ENCODE measurements around the gene CRMP1. TPM values are rescaled to one million over a fixed set of nuclear protein-coding genes. Genes with fewer than 3 reads are reported as not detected.

CRMP1 gene
- total and polyA plus RNA-seq, 7 donors = under 0.01 to 6.4 (median 4.2) TPM; not detected in 1

DNA sequence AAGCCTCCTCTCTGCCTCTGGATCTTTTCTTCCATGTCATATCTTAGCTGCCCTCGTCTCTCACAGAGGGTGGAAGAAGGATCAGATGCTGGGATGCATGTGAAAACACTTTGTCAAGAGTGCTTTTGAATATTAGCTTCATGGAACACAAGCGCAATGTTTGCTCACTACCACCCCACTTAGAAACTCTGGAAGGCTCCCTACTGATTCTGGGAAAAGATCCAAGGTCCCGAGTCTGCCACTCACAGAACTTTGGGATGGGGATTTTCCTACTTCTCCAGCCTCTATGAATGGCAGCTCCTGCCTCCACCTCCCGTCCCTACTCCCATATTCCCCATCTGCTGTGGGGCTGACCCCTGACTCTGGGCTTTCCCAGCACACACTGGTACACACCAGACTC is 40.2 kb upstream of the CRMP1 start:
- no peaks in the 10 kb centered on the region for H3K9me3 ChIP-seq
- no peak overlapping the region for H3K27ac ChIP-seq
- no peak for DNase-seq
- peaks cover 0 to 36% (median 4%) of the 10 kb centered on the region in 3 donors for H3K27me3 ChIP-seq
- no peaks in the 10 kb centered on the region for H3K36me3 ChIP-seq
- no peak overlapping the region for H3K4me3 ChIP-seq
- intact Hi-C loops (cut with DNase I) = no loop called here
- H3K4me1 ChIP-seq = no peaks in the 10 kb centered on the region
- TF ChIP-seq EP300 (IDR thresholded peaks at IDR 0.05) (no peak), POLR2A (IDR thresholded peaks at IDR 0.05) (no peak), POLR2AphosphoS5 (IDR thresholded peaks at IDR 0.05) (no peak)
- TF ChIP-seq, protein P1, sequence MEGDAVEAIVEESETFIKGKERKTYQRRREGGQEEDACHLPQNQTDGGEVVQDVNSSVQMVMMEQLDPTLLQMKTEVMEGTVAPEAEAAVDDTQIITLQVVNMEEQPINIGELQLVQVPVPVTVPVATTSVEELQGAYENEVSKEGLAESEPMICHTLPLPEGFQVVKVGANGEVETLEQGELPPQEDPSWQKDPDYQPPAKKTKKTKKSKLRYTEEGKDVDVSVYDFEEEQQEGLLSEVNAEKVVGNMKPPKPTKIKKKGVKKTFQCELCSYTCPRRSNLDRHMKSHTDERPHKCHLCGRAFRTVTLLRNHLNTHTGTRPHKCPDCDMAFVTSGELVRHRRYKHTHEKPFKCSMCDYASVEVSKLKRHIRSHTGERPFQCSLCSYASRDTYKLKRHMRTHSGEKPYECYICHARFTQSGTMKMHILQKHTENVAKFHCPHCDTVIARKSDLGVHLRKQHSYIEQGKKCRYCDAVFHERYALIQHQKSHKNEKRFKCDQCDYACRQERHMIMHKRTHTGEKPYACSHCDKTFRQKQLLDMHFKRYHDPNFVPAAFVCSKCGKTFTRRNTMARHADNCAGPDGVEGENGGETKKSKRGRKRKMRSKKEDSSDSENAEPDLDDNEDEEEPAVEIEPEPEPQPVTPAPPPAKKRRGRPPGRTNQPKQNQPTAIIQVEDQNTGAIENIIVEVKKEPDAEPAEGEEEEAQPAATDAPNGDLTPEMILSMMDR (IDR thresholded peaks at IDR 0.05) = no peak
- 44 to 63% methylated on average over 4 of the region's 4 CpGs for WGBS, 2 donors

DNA sequence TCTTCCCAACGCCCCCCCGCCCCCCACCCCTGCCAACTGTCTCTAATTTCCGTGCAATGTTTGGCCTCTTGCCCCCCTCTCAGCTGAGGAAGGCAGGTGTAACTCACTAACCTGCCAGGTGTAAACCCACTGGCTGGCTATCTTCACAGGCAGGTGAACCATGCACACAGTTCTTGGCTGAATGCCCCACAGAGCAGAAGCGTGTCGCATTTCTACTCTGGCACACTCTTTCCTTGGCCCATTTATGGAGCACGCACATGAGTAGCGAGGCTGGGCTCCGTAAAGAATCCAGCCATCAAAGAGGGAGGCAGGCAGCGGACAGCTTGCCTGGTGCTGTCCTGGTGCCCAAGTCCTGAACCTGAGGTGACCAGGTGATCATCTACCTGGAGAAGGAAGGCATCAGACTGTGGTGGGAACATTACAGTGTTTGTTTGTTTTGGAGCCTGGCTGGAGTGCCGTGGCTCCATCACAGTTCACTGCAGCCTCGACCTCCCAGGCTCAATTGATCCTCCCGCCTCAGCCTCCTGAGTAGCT is 39.2 kb upstream of the CRMP1 start:
- H3K9me3 ChIP-seq = no peaks in the 10 kb centered on the region
- no peak overlapping the region for H3K4me3 ChIP-seq
- H3K27ac ChIP-seq = no peak overlapping the region
- intact Hi-C loops (cut with DNase I) = no loop called here
- no peaks in the 10 kb centered on the region for H3K4me1 ChIP-seq
- DNase-seq = no peak
- H3K36me3 ChIP-seq = no peaks in the 10 kb centered on the region
- TF ChIP-seq, protein P1 (IDR thresholded peaks at IDR 0.05) = no peak
- TF ChIP-seq POLR2A (IDR thresholded peaks at IDR 0.05) (no peak), POLR2AphosphoS5 (IDR thresholded peaks at IDR 0.05) (no peak), EP300 (IDR thresholded peaks at IDR 0.05) (no peak)
- H3K27me3 ChIP-seq = peaks cover 0 to 39% (median 4%) of the 10 kb centered on the region in 3 donors
- WGBS, 2 donors = 54 to 68% methylated on average over 12 of the region's 12 CpGs

DNA sequence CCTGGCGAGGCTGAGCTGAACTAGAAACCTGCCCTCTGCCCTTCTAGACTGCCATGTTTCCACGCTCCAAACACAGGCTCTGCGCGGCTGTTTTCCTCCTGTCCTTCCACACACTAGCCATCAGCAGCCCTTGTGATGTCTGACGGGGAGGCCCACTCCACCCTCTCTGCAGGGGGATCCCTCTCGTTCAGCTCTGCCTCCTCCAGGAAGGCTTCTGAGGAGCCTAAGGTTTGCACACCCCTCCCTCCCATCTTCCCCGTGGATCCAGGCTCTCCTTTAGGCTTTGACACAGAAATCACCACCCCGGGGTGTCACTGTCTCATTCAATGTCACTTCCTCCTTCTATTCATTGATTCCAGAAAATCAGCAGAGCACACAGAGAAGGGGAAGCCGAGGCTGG is 38.6 kb upstream of the CRMP1 start:
- no peaks in the 10 kb centered on the region for H3K9me3 ChIP-seq
- no peaks in the 10 kb centered on the region for H3K36me3 ChIP-seq
- 36 to 54% methylated on average over 9 of the region's 9 CpGs for WGBS, 2 donors
- TF ChIP-seq, protein P1 (IDR thresholded peaks at IDR 0.05) = no peak
- TF ChIP-seq POLR2A (IDR thresholded peaks at IDR 0.05) = no peak
- intact Hi-C loops (cut with DNase I) = no loop called here
- no peak for DNase-seq
- H3K27me3 ChIP-seq = peaks cover 0 to 41% (median 4%) of the 10 kb centered on the region in 3 donors
- H3K4me1 ChIP-seq = no peaks in the 10 kb centered on the region
- H3K4me3 ChIP-seq = no peak overlapping the region
- H3K27ac ChIP-seq = no peak overlapping the region

DNA sequence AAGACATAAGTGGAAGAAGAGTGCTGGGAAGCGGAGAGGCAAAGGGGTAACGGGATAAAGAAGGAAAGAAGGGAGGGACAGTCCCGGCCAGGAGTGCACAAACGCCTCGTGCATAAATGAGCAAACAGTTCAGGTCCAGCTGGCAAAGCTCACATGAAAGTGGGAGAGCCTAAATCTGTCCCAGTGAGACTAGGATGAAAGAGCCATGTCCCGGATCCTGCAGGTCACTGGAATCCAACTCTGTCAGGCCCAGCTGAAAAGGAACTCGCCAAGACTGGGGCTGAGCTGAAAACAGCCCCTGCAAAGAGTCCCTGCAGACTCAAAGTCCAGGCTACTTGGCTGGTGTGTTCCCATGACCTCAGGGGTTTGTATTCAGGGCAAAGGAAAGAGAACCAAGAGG is 38.0 kb upstream of the CRMP1 start:
- Histone ChIP-seq H3K9me3 (no peaks in the 10 kb centered on the region), H3K27ac (no peak overlapping the region), H3K4me3 (no peak overlapping the region), H3K36me3 (no peaks in the 10 kb centered on the region), H3K4me1 (no peaks in the 10 kb centered on the region), H3K27me3 (peaks cover 0 to 42% (median 4%) of the 10 kb centered on the region in 3 donors)
- 63 to 74% methylated on average over 7 of the region's 7 CpGs for whole genome bisulfite sequencing, 2 donors
- TF ChIP-seq POLR2A (IDR thresholded peaks at IDR 0.05) (no peak), POLR2AphosphoS5 (IDR thresholded peaks at IDR 0.05) (no peak), EP300 (IDR thresholded peaks at IDR 0.05) (no peak)
- TF ChIP-seq, protein P1 (IDR thresholded peaks at IDR 0.05) = no peak
- intact Hi-C loops (cut with DNase I) = no loop called here
- no peak for DNase-seq

DNA sequence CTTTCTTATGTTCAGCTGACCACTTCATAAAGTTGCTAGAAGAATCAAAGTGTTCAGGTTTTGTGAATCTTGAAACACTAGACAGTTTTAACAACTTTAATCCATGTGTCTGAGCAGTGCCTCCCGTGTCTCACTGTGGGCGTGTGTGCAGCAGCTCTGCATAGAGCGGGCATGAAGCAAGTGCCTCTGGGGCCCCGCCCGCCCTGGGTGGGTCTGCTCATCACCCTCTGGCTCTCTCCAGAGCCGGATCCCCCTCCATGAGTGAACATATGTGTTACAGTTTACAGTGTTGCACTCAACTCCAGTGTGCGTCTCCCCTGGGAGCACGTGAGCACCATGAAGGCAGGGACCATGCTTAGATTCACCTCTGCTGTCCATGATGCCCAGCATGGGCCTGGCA is 37.6 kb upstream of the CRMP1 start:
- 61 to 85% methylated on average over 8 of the region's 8 CpGs for WGBS, 2 donors
- DNase-seq = no peak
- Histone ChIP-seq H3K9me3 (no peaks in the 10 kb centered on the region), H3K27me3 (peaks cover 0 to 46% (median 4%) of the 10 kb centered on the region in 3 donors), H3K4me1 (no peaks in the 10 kb centered on the region), H3K4me3 (no peak overlapping the region), H3K27ac (no peak overlapping the region), H3K36me3 (no peaks in the 10 kb centered on the region)
- intact Hi-C loops (cut with DNase I) = no loop called here
- no peak for TF ChIP-seq EP300 (IDR thresholded peaks at IDR 0.05)
- no peak for TF ChIP-seq POLR2A (IDR thresholded peaks at IDR 0.05)
- no peak for TF ChIP-seq POLR2AphosphoS5 (IDR thresholded peaks at IDR 0.05)
- TF ChIP-seq, protein P1 (IDR thresholded peaks at IDR 0.05) = no peak
